Endometrial microvascular endothelial cells (primary cell): ENCODE data around the gene CD1D. TPM values are rescaled to one million over a fixed set of nuclear protein-coding genes. Genes with fewer than 3 reads are reported as not detected.

Source experiments
- in situ Hi-C: cut with HindIII; loops from 2 replicates; pipeline ENCODE4 v1.10.0; 2017; ENCODE audit warnings: low sequenced_read_pairs, low pct_unique_long_range_greater_than_20kb; ENCODE audit errors: inconsistent ontology term
- total RNA-seq: library from RNA; depleted of rRNA; stranded (reverse); fragments of >200 nt; gene quantifications from one replicate; pipeline ENCODE4 v1.2.3, GENCODE V29; 2015; ENCODE audit errors: inconsistent ontology term

CD1D gene
- not detected for total RNA-seq

DNA sequence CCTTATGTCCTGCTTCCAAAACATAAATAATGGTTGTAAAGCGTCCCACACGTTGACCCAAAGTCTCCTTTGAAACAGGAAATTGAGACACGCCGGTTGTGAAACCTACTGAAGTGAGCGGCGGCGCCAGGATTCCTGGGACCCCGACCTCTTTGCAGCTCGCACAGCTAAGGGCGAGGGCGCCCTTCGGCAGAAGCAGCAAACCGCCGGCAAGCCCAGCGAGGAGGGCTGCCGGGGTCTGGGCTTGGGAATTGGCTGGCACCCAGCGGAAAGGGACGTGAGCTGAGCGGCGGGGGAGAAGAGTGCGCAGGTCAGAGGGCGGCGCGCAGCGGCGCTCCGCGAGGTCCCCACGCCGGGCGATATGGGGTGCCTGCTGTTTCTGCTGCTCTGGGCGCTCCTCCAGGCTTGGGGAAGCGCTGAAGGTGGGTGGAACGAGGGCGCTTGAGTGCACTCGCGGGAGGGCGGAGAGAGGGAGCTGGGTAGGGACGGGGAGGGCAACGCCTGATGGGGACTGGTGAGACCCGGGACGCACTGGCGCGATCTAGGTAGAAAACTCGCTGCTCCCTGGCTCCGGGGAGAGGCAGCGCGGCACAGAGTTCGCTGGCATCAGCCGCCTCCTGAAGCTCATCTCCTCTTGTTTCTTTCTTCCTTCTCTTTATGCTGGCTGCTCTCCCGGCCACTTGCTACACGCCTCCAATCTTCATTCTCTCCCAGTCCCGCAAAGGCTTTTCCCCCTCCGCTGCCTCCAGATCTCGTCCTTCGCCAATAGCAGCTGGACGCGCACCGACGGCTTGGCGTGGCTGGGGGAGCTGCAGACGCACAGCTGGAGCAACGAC is at the start of gene CD1D:
Gene CD1D, plus strand, starts transcription at position 155 of the 836 bp plus-strand sequence. Its CDS starts 207 bp downstream, at position 362.
- in situ Hi-C loops = no loop called here

DNA sequence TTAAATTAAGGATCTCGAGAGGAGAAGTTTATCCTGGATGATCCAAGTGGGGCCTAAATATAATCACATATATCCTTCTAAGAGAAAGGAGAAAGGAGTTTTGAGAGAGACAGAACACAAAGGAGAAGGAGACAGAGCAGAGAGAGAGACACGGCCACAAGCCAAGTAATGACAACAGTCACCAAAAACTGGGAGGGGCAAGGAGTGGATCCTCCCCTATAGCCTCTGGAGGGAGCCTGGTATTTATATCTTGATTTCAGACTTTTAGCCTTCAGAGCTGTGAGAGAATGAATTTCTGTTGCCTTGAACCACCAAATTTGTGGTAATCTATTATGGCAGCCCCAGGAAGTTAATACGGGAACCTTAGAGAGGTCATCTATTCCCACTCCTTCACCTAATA is 49.5 kb upstream of the CD1D start:
- in situ Hi-C loops = no loop called here

DNA sequence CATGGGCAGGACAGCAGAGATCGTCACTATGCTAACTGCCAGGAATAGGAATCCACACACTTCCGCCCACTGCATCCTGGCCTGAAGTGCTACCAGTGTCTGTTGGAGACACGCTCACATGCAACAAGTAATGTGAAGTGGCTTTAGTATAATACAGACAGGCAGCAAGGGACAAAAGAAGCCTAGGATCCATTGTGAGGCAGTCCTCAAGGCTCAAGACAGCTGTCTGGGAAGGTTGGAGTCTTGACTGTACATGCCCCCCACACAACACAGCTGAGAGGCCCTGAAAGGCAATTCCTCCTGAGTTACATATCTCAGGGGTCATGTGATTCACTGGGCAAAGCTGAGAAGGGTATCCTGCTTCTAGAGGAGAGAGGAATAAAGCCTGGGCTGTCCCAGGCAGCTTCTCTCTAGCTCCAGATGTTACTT is 39.9 kb upstream of the CD1D start:
- in situ Hi-C loops = no loop called here

- in situ Hi-C loops = no loop called here
Measured at GRCh38 chr1:158145173-158145719, 35.4 kb upstream of the CD1D start.

- in situ Hi-C loops = no loop called here
Measured at GRCh38 chr1:158146165-158146564, 34.5 kb upstream of the CD1D start.

- in situ Hi-C loops = no loop called here
Measured at GRCh38 chr1:158146739-158147138, 34.0 kb upstream of the CD1D start.

DNA sequence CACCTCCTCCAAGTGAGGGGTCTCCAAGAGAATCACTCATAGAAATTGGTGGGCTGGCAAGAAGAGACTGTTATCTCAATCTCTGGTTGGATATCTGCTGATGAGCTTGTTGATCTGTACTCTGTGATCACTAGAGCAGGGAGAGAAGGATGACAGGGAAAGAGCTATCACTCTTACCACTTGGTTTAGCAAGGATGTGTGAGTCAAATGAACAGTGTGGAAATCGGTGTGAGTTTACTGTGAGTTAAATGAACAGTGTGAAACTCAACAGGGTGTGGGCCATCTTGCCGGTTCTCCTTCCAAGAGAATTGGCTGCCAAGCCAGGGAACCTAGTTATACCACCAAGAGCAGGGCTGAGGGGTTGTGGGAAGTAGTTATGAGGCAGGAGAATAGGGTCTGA is 33.3 kb upstream of the CD1D start:
- in situ Hi-C loops = no loop called here

GRCh38 chr1:158147869-158148268 is 32.8 kb upstream of the CD1D start:
- in situ Hi-C loops = no loop called here

GRCh38 chr1:158148468-158148867 is 32.2 kb upstream of the CD1D start:
- in situ Hi-C loops = no loop called here

DNA sequence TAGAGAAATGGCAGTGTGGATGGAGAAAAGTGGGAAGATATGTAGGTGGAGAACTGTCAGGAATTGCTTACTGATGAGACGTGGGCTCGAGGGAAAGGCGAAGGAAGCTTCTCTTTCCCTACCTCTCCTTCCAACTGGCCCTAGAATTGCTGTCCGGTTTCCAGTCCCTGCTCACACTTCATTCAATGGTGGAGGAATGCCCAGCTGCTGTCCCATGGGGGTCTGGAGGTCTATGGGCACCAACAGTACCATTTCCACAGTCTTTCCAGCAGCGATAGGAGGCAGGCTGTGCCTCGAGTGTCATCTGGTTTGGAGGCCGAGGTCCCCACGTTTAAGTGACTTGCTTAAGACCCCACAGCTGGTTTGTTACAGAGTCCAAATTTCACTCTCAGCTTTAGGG is 31.5 kb upstream of the CD1D start:
- in situ Hi-C loops = no loop called here

GRCh38 chr1:158149577-158150269 is 31.0 kb upstream of the CD1D start:
- in situ Hi-C loops = no loop called here

- in situ Hi-C loops = no loop called here
Measured at GRCh38 chr1:158150523-158150922, 30.2 kb upstream of the CD1D start.

DNA sequence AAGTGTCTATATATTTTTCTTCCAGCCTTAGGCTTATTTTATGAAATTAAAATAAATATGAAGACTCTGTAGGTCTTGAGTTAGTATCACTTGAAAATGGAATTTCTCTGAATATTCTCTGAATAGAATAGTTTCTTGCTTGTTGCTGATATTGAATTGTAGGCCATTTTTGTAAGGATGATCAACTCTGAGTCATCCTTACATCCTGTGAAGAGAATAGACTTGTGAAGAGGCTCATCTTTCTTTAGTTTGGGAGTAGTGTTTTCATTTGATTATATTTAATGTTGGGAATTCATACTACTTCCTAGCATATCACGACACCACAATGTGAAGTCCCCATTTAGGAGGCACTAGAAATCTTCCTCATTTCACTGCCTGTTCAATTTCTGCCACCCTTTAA is 27.5 kb upstream of the CD1D start:
- in situ Hi-C loops = no loop called here

DNA sequence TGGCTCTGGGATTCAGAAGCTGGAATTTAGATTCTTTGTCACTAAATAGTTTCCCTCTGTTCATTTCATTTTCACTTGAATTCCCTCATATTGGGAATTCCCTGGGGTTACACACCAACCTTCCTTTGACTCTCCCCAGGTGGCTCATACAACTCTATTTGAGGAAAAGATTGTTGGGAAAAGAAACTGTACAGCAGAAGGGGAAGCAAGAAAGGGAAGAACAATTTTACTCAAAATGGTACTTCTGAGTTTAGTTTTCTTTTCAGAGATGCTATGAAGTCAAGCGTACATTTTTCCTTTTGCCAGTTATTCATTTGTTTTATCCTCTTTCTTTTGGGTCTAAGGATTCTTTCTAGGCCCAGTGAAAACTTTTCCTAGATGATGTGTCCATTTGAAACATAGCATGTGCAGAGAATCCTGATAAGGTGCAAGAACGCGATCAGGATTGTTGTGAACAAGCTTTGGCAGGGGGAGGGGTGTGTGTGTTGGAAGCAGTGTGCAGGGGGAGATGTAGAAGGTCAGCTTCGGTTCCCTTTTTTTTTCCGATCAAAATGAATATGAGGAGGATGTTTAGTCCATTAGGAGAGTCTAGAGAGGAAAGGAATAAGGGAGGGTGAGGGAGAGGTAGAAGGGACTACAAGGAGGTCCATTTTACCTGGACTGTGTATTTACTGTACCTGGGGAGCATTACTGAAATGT is 26.8 kb upstream of the CD1D start:
- in situ Hi-C loops = no loop called here

DNA sequence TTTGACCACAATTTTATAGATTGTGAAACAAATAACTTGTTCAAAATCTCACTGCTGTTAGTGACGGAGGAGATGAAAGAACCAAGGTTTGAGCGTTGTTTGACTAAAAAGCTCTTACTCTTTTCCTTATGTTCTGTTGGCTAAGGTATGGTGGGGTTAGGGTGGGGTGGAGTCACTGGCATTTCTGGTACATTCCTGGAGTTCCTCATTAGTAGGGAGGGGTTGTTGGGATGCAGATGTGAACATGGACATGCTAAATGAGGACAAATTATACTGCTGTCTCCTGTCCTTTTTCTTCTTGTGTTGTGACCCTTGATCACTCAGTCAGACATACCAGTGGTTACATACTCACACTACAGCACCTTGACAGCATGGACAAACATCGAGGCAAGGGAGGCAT is 26.2 kb upstream of the CD1D start:
- in situ Hi-C loops = no loop called here

DNA sequence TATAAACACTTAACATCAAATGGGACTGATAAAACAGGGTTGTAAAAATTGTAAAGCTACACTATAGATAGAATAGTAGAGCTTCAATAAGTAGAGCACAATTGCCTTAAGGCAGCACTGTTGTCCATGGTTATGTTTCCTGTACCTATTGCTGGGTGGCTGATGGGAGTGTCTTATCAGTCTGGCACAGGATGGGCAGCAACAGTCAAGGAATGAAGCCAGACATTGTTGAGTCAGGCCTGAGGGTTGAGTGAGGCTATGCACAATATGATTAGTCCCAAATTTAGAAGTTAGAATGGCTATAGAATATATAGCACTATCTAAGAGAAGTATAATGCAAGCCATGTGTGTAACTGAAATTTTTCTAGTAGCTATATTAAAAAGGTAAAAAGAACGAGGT is 25.0 kb upstream of the CD1D start:
- in situ Hi-C loops = no loop called here

GRCh38 chr1:158159597-158159996 is 21.1 kb upstream of the CD1D start:
- in situ Hi-C loops = no loop called here

GRCh38 chr1:158161446-158161845 is 19.2 kb upstream of the CD1D start:
- in situ Hi-C loops = no loop called here
